T-helper 9 cell (primary cell): ENCODE data around the gene PCDH15.
"Not testable (repeated sequence)": the region's sequence is repeated elsewhere in the genome, so short reads cannot be mapped to it uniquely, and the experiment has no call there.

ENCODE experiments used
- DNase-seq: peaks from one replicate; pipeline ENCODE4 v3.0.0-alpha.2; 2020

The PCDH15 gene

DNA sequence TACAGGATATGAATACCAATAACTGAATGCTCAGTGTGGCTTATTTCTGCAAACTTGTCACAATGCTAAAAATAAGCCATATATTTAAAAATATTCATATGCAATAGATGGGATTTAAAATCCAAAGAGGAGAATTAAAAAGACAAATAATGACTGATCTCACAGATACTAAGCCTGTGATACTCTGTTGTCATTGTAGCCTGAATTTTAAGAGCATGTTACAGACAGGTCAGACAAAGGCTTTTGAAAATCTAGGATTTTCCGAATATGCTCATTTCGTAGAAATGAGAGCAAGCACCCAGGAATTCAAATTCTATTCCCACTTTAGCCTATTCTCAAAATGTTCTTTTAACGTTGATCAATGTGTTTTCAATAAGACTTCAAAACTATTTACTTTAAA is 269.7 kb downstream of the PCDH15 start:
- no peak for DNase-seq

DNA sequence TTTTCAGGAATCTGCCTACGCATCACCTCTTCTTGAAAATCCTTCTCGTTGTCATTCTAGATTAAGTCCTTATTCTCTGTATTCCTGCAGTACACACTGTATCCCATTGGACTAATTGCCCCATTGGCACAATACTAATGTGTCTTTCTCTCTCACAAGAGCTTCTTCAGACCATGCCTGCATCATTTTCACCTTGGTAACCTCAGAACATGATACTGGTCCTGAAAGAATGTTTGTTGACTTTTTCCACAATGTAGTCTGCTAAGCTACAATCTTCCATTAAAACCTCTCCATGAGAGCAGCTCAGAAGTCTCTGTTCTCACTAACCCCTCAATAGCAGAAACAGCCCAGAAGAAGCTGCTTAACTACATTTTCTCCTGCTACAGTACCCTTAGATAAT is 270.7 kb downstream of the PCDH15 start:
- no peak for DNase-seq

DNA sequence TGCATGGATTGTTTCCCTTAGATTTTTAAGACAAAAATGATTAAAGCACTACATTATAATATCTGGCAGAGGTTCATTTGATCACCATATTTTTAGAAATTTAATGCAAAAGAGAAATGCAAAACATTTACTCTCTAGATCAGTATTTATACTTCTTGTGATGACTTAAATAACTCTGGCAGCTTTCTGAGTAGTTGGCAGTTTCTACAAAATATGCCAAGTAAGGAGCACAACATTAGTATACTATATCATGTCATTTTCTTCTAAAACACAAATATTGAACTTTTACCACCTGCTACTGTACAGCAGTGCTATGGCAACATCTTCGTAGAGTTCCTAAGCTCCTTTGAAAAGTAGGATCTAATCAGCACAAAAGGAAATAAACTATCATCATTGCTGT is 275.2 kb downstream of the PCDH15 start:
- DNase-seq = no peak

DNA sequence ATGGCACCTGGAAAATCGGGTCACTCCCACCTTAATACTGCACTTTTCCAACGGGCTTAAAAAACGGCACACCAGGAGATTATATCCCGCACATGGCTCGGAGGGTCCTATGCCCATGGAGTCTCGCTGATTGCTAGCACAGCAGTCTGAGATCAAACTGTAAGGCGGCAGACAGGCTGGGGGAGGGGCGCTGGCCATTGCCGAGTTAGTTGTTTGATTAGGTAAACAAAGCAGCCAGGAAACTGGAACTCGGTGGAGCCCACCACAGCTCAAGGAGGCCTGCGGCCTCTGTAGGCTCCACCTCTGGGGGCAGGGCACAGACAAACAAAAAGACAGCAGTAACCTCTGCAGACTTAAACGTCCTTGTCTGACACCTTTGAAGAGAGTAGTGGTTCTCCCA is 285.8 kb downstream of the PCDH15 start:
- not testable (repeated sequence) for DNase-seq

DNA sequence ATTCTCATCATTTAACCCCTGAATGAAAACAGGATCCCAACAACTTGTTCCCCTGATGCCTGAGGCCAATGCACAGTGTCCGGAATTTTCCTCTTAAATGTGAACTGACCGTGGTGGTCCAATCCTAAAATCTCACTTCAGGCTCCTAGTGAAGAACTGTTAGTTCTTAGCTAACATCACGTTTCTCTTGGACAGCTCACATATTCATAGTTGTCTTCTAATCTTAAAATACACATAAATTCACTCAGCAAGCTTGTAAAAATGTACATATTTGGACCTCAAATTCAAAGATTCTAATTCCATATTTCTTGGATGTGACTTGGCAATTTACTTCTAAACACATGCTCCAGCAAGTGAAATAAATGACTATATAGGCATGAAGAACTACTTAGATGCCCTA is 297.2 kb downstream of the PCDH15 start:
- DNase-seq = no peak

DNA sequence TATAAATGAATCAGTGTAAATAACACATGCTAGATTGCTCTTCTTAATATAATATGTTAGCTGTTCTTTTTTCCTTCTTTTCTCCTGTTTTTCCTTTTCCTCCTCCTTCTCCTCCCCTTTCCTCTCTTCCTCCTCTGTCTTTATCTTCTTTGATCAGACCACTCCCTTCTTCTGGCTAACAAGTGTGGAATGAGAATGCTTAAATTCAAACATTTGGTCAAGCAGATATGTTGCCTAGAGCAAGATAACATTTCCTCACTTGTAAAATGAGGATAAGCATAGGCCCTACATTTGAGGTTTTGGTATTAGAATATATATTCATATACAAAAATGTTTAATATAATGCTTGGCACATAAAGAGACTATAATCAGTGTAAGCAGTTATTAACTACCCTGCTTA is 299.1 kb downstream of the PCDH15 start:
- DNase-seq = no peak

DNA sequence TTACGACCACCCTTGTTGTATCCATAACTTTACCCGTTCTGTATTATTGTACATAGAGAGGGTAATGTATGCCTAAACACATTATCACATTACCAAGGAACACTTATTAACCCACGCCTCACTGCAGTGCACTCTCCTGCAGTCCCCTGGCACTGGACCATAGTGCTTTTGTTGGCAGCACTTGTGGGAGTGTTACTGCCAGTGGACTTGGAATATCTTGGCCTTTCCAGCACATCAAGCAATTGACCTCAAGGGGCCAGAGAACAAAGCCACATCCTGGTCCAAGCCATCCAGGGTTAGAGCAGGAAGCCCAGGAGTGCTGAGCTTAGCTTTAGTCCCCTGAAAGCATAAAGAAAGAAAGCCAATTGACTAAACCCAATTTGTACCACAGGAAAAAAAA is 304.2 kb downstream of the PCDH15 start:
- DNase-seq = no peak

DNA sequence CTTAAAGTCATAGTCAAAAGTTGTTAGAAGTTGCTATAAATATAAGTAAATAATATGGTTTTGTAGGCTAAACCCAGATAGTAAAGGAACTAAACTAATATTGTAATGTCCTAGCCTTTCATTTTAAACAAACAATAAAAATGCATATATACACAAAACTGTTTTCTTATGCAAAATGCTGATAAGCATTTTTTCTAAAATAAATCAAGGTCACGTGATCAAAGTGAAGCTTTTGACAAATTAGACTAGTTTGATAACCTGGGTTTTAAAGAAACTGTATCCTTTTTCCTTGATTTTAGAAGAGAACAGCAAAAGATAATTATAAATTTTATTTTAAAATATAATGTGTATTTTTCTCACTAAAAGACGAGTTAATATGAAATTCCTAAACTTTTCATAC is 313.3 kb downstream of the PCDH15 start:
- no peak for DNase-seq

DNA sequence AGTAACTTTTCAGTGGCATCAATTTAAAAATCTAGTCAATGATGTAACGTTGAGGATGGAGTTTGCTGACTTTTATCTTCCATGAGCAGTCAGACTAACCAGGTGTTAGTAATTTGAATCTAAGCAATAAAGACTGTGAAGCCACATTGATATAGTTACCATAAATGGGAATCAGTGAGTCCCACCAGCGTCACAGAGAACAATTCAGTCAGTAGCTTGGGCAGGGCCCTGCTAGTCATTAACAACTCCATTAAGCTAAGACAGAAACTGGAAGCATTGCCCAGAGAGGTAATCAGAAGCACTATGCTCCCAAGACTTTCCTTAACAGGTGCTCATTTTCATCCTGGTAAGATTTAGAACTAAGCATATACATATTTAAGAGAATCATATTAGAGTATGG is 315.1 kb downstream of the PCDH15 start:
- DNase-seq = no peak

DNA sequence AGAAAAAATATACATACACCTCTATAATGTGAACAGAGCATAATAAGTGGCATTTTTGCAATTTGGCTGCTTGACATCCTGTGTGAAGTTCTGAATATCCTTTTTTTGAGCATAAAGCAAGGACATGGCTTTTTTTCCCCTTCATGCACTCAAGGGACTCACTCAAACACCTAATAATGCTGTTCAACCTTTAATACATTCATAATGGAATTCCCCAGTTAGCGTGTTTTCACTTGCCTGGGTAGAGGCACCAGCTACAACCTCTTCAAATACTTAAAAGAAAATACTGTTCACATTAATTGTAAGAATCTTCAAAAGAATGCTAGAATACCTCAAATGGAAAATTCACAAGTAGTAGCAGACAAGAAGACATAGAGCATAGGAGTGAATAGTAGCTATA is 316.8 kb downstream of the PCDH15 start:
- DNase-seq = no peak

DNA sequence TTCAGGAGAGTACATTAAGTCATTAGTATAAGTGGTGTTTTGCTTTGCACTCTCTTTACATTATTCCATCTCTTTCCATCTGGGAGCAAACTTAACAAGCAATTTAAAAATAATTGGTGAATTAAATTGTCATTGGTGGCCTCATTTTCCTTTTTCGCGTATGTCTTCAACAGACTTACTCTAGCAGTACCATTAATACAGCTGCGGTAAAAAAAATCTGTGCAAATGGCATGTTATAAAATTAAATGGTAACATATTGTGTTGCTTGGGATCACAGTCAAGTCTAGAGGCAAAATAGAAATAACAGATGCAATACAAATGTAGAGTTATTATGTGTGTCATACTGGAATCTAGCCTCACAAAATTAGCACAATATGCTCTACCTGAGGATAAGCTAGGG is 322.4 kb downstream of the PCDH15 start:
- no peak for DNase-seq

DNA sequence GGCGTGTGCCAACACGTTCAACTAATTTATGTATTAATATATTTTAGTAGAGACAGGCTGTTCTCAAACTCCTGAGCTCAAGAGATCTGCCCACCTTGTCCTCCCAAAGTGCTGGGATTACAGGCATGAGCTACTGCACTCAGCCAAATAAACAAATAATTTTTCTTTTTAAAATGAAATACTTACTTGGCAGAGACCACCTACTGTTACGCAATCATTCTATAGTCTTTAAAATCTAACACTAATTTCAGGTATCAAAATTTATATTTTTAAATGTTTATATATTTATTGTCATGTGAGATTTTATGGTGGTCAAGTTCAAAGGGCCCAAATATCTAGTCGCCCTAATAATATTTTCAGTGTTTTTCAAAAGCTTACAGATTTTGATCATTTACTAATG is 323.3 kb downstream of the PCDH15 start:
- no peak for DNase-seq

DNA sequence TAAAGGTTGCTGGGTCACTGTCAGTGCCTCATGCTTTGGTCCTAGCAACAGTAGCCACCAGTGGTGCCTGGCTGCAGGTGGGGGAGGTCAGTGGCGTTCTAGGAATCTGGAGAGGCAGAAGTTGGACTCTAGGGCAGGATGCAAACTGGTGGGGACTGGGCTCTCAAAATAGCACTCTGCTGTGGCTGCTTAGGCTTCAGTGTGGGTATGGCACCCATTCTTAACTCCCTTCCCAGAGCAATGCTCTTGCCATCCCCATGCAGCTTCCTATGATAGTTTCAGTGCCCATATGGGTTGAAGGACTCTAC is 330.8 kb downstream of the PCDH15 start:
- no peak for DNase-seq

DNA sequence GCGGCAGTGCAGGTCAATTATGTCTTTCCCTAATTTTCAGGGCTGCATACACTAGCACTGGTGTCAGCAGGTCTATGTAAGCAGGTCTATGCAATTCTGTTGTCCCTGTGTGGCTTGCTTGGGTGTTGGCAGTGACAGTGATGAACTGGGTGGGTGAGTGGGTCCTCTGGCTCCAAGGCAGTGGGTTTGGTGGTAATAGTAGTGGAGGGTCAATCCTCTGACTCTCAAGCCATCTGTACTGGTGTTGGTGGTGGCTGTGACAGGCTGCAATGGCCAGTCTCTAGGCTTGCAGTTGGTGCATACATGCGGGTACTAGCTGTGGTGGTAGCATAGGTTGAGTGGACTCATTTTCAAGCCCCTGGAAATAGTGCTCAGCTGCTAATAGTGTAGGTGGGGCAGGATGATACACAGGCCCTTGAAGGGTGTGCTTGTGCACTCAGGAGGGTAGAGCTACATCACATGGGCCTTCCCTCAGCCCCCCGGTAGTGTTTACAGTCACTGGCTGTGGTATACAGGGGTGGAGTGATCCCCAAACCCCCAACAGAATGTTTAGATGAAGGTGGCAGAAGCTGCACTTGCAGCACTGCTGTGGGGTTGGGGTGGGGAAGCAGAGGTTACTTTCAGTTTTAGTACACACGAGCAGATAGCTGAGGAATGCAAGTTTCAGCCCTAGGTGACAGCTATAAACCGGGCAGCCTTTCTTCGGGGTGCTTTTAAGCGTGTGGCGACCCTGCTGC is 331.3 kb downstream of the PCDH15 start:
- no peak for DNase-seq

DNA sequence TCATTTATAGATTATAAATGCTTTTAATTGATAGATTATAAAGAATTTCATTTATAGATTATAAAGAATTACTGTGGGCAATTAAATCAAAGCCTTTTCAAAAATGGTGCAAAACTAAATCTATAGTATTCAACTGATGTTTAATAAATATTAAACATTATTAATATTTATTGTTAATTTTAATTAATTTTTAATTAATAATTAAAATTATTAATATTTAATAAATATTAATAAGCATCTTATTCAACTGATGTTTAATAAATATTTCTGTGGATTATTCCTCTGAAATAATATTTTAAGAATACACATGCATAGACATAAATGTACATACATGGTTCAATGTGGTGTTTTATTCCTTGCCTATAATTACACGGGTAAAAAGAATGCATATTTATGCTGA is 346.8 kb downstream of the PCDH15 start:
- DNase-seq = no peak

DNA sequence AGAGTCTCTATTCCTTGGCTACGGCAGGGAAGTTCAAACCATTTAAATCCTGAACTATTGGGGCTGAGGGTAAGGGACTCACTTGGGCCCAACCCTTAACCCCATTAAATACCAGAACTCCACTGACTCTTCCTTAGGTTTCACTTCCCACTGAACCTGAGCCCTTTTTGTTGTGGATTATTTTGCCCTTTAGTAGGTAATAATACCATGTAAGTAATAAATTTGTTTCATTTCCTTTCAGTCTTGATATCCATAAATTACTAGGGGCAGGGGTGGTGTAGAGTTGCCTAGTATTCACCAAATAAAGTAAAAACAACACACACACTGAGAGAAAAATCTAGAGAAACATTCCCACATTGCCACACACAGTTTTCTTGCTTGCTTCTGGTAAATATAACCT is 352.0 kb downstream of the PCDH15 start:
- no peak for DNase-seq

DNA sequence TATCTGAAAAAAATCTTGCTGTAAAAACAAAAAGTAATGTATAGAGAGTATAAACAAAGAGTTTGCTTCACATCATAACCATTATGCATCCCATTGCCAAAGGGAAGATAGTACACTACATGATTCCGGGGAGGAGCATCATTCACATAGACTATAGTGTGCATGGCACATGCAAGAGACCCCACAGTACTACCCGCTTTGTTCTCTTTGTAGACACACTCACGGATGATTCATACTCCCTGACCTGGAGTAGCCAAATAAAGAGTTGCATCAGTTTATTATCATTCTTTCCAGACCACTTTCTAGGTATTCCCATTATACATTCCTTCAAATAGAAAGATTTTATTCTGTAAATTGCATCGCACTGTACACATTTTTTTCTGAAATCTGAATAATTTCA is 356.9 kb downstream of the PCDH15 start:
- no peak for DNase-seq

DNA sequence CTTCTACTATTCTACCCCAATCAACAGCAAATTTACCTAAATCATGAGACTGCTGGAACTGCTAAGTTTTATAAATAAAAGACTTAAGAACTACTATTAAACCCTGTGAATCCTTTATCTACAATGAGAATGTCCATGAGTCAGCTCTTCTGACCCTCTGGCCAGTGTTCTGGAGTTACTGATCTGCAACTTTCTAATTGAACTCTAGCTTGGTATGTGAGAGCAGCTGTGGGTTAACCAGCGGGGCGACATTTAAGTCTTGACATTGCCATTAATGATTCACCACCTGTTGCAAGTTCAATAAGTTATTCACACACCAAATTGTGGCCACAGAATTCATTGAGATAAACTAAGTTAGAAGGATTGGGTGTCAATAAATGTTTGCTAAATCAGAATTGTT is 359.8 kb downstream of the PCDH15 start:
- no peak for DNase-seq

DNA sequence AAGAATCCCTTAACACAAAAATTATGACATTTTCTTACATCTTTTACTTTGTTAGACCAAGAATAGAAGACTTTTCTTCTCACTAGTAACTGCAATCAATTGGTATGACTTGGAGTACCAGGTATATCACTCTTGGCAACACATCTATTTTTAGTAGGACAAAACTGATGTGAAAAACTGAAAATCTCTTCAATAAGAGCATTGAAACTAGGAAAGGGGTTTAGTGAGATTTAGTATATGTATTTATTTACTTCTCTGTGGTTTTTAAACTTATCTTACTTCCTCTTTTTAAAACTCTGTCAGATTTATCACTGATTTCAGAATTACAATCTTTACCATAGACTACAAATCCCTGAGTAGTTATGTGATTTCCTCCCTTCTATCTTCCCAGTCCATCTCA is 366.2 kb downstream of the PCDH15 start:
- DNase-seq = no peak

DNA sequence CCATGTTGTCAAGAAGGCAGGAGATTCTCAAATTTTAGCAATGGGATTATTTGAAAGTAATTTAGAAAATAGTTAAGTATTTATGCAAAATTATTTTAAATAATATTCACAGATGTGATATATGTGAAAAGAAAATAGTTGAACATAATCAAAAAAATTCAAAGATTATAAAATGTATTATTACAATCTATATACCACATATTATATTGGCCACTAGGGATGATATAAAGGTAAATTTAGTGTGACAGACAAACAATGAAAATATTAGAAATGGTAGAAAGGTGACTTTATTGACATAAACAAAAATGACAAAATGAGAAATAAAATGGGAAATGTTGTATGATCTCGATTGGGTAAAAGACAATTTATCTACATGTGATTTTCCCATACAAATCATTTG is 385.5 kb downstream of the PCDH15 start:
- DNase-seq = no peak

DNA sequence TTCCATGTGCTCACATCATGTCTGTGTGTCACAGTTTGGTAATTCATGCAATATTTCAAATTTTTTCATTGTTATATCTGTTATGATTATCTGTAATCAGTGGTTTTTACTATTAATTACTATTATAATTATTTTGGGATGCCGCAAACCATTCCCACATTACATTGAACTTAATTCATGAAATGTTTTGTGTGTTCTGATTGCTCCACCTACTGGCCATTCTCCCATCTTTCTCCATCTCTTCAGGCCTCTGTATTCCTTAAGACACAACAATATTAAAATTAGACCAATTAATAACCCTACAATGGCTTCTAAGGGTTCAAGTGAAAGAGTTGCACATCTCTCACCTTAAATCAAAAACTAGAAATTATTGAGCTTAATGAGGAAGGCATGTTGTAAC is 398.5 kb downstream of the PCDH15 start:
- DNase-seq = no peak

DNA sequence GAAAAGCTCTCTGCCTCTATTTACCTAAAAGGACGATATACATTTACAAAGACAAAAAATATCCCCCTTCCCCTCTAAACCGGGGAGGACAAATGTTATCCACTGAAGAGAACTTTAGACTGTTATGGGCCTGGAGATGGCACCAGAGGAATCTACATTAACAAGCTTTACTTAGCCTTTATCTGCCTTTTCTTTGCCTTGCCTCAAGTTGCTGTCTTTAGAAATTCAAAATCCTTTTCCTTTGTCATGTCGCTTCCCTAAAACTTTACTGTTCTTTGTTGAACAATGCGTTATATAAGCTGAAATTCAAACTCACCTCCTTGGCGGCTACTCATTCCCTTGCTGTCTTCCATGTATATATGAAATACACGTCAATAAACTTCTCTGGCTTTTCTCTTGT is 405.0 kb downstream of the PCDH15 start:
- no peak for DNase-seq

DNA sequence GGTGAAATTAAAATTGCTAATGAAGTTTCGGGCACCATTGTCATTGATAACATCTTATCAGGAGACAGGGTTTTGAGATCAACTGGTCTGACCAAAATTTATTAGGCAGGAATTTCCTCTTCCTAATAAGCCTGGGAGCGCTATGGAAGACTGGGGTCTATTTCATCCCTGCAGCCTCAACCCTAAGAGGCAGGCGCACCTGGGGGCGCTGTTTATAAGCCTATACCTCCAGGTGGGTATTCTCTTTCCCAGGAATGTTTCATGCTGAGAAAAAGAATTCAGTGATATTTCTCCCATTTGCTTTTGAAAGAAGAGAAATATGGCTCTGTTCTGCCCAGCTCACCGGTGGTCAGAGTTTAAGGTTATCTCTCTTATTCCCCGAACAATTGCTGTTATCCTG is 406.4 kb downstream of the PCDH15 start:
- not testable (repeated sequence) for DNase-seq

DNA sequence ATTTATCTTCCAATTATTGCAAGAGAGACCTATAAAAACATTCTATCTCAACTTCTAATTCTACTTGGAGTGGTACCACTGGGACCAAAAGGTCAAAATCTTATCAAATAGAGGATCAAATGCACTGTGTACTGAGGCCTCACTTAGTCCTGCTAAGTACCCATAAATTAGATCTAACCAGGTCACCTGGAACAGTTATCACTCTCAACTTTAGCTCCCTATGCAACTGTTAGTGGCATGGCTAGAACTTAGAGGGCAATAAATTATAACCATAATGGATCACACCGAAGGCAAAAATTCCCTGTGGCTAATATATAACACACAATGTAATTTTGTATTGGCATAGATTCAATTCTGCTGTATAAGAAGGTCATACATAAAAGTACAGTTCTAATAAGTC is 428.9 kb downstream of the PCDH15 start:
- no peak for DNase-seq

DNA sequence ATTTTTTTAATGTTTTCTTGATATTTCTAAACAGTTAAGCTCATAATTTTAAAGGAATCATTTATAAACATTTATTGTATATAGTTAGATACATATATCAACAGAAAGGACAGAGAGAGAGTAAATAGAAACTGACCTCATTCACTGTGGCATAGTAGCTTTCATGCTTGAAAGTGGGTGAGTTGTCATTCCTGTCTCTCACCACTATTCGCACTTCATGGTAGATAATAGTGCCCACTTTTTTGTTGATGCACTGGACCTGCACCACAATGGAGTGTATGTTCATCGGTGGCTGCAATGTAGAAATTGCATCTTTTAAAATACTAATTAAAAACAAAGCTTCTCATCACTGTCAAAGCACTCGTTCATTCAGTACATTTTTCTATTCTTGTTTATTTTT is 432.0 kb downstream of the PCDH15 start:
- no peak for DNase-seq

DNA sequence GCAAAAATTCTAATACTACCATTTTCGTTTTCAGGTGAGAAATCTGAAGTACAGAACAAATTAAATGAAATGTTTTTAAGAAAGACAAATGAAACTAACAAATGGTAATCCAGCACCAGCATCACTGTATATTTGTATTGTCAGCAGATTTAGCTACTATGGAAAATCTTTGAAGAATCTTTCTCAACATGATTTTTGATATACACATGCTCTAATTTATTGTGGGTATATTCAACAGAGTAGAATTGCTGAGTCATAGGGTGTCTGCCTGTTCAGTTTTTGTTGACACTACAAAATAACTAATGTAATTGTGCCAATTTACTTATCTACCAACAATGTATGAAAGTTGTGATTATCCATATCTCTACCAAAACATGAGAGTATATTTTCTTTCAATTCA is 437.6 kb downstream of the PCDH15 start:
- no peak for DNase-seq
